ENCODE data around the gene ZFP36L1. TPM values are rescaled to one million over a fixed set of nuclear protein-coding genes. Genes with fewer than 3 reads are reported as not detected.

The ZFP36L1 gene
- total and polyA plus RNA-seq, 2 of the 13 experiments (the other 11 are each of a cell fraction or from before 2014, with no cell fraction given) = 7.4 to 10.2 TPM

DNA sequence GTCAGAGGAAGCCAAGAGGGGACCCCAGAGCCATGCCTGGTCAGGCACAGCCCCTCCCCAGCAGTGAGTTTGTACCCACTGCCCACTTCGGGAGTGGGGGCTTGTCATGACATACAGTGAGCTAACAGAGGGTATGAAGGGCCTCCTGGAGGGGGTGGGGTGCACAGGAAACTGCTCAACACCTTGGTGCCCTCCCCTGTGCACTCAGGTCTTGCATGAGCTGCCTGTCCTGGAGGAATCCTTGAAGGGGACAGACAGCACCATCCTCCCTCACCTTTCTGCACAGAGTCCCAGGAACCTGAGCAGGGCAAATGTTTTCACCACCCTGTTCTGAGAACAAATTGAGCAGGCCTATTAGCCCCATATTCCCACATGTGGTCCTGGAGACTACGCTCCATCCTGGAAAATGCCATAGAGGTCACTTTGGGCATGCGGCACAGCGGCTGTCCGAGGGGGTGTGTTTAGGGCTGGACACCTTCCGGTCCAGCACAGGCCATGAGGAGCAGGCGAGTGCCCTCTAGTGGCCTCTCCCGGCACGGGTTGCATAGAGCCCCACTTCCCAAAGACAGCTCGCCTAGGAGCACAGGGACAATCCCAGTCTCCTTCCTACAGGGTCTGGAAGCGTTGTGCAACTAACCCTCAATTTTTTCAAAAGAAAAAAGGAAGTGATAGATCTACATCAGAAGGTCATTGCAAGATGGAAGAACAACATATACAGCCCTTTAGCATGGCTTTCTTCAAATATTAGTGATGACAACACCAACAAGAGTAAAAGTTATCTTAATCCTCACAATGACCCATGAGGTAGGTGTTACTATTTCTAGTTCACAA, 31.9 kb upstream of the ZFP36L1 start (continued):
- TF ChIP-seq, protein P1, sequence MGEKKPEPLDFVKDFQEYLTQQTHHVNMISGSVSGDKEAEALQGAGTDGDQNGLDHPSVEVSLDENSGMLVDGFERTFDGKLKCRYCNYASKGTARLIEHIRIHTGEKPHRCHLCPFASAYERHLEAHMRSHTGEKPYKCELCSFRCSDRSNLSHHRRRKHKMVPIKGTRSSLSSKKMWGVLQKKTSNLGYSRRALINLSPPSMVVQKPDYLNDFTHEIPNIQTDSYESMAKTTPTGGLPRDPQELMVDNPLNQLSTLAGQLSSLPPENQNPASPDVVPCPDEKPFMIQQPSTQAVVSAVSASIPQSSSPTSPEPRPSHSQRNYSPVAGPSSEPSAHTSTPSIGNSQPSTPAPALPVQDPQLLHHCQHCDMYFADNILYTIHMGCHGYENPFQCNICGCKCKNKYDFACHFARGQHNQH (CRISPR knock-in tag; IDR thresholded peaks at IDR 0.05) = peak; percentile 81; the same call in 1 of the 2 replicates
- TF ChIP-seq SCMH1 (CRISPR knock-in tag; IDR thresholded peaks at IDR 0.05; ENCODE audit: borderline replicate concordance) = no peak
- TF ChIP-seq, protein P2, sequence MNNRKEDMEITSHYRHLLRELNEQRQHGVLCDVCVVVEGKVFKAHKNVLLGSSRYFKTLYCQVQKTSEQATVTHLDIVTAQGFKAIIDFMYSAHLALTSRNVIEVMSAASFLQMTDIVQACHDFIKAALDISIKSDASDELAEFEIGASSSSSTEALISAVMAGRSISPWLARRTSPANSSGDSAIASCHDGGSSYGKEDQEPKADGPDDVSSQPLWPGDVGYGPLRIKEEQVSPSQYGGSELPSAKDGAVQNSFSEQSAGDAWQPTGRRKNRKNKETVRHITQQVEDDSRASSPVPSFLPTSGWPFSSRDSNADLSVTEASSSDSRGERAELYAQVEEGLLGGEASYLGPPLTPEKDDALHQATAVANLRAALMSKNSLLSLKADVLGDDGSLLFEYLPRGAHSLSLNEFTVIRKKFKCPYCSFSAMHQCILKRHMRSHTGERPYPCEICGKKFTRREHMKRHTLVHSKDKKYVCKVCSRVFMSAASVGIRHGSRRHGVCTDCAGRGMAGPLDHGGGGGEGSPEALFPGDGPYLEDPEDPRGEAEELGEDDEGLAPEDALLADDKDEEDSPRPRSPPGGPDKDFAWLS (CRISPR knock-in tag; IDR thresholded peaks at IDR 0.05; ENCODE audit: borderline replicate concordance) = no peak
- TF ChIP-seq RCOR2 (CRISPR knock-in tag; IDR thresholded peaks at IDR 0.05) = peak; percentile 66; the same call in 1 of the 2 replicates
- TF ChIP-seq ZMYM4 (CRISPR knock-in tag; IDR thresholded peaks at IDR 0.05) = peak; percentile 99
- TF ChIP-seq, protein P3, sequence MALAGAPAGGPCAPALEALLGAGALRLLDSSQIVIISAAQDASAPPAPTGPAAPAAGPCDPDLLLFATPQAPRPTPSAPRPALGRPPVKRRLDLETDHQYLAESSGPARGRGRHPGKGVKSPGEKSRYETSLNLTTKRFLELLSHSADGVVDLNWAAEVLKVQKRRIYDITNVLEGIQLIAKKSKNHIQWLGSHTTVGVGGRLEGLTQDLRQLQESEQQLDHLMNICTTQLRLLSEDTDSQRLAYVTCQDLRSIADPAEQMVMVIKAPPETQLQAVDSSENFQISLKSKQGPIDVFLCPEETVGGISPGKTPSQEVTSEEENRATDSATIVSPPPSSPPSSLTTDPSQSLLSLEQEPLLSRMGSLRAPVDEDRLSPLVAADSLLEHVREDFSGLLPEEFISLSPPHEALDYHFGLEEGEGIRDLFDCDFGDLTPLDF (CRISPR knock-in tag; IDR thresholded peaks at IDR 0.05) = no peak
- peak; percentile 99 for TF ChIP-seq POGZ (CRISPR knock-in tag; IDR thresholded peaks at IDR 0.05)
- TF ChIP-seq HOXA3 (CRISPR knock-in tag; IDR thresholded peaks at IDR 0.05) = peak; percentile 86
- TF ChIP-seq AGO1 (IDR thresholded peaks at IDR 0.05; ENCODE audit: low read depth, low read length, poor library complexity, severe bottlenecking) = no peak
- no peak for TF ChIP-seq ZBTB8A (CRISPR knock-in tag; IDR thresholded peaks at IDR 0.05; ENCODE audit: borderline replicate concordance, low read depth)
- TF ChIP-seq, protein P4, sequence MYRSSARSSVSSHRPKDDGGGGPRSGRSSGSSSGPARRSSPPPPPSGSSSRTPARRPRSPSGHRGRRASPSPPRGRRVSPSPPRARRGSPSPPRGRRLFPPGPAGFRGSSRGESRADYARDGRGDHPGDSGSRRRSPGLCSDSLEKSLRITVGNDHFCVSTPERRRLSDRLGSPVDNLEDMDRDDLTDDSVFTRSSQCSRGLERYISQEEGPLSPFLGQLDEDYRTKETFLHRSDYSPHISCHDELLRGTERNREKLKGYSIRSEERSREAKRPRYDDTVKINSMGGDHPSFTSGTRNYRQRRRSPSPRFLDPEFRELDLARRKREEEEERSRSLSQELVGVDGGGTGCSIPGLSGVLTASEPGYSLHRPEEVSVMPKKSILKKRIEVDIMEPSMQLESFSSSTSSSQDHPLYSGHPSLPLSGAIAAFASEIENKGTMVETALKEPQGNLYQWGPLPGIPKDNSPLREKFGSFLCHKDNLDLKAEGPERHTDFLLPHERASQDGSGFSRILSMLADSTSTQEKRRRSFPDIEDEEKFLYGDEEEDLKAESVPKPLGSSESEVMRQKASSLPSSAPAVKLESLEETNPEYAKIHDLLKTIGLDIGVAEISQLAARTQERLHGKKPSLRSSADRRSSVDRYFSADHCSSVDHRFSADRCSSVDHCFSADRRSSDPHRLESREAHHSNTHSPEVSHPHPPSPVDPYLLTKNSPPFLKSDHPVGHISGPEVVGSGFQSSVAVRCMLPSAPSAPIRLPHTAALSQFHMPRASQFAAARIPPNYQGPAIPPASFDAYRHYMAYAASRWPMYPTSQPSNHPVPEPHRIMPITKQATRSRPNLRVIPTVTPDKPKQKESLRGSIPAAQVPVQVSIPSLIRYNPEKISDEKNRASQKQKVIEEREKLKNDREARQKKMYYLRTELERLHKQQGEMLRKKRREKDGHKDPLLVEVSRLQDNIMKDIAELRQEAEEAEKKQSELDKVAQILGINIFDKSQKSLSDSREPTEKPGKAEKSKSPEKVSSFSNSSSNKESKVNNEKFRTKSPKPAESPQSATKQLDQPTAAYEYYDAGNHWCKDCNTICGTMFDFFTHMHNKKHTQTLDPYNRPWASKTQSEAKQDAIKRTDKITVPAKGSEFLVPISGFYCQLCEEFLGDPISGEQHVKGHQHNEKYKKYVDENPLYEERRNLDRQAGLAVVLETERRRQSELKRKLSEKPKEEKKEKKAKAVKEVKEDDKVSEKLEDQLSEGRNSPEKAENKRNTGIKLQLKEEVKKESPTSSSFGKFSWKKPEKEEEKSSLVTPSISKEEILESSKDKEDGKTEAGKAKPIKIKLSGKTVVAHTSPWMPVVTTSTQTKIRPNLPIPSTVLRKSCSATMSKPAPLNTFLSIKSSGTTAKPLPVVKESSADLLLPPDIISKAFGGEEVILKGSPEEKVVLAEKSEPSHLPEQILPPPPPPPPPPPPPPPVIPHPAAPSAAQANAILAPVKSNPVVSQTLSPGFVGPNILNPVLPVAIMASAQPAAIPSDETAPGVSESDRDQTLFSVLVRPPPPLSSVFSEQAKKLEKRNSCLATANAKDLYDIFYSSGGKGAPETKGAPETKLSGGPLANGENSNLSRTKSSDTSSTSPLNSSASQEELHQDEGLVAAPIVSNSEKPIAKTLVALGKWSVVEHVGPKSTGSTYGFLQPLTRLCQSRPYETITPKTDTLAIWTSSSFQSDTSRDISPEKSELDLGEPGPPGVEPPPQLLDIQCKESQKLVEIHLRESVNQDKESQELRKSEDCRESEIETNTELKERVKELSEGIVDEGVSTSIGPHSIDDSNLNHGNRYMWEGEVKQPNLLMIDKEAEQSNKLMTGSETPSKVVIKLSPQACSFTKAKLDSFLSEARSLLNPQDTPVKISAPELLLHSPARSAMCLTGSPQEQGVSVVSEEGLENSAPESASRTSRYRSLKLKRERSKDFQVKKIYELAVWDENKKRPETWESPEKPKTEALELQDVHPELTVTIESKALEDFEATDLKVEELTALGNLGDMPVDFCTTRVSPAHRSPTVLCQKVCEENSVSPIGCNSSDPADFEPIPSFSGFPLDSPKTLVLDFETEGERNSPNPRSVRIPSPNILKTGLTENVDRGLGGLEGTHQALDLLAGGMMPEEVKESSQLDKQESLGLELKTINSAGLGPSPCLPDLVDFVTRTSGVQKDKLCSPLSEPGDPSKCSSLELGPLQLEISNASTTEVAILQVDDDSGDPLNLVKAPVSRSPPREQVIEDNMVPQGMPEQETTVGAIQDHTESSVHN (CRISPR knock-in tag; IDR thresholded peaks at IDR 0.05) = no peak
- TF ChIP-seq ZBTB42 (CRISPR knock-in tag; IDR thresholded peaks at IDR 0.05) = no peak
- TF ChIP-seq TAF1 (CRISPR knock-in tag; IDR thresholded peaks at IDR 0.05) = peak; percentile 73
- no peak for TF ChIP-seq ZNF660 (CRISPR knock-in tag; IDR thresholded peaks at IDR 0.05; ENCODE audit: borderline replicate concordance, low read depth)

All from HepG2 (cell line).